IMR-90 (cell line): ENCODE data around the gene GGA2. TPM values are rescaled to one million over a fixed set of nuclear protein-coding genes. Genes with fewer than 3 reads are reported as not detected.

Source experiments
- ATAC-seq: fragments of 200-7000 bp; cut with Tn5 transposase; 2 replicates; pipeline ENCODE4 v1.9.1; 2020; ENCODE audit warnings: low read depth, mild to moderate bottlenecking, moderate library complexity
- BruUV-seq: library from RNA; stranded (reverse); fragments of 400-500 nt; replicated peaks from 2 replicates; lab custom pipeline; 2021; lab: Mats Ljungman, UMichigan
- CTCF ChIA-PET: fragments of 300-600 bp; formaldehyde crosslinking; extraction: SDS; loops from one replicate; lab custom pipeline; 2021; ENCODE audit warnings: antibody characterized with exemption; lab: Yijun Ruan, JAX
- POLR2A ChIA-PET: fragments of 300-600 bp; sonication (Branson Sonifier 250); formaldehyde crosslinking; loops from one replicate; lab custom pipeline; 2022; ENCODE audit warnings: antibody characterized with exemption; ENCODE audit not compliant: unreplicated experiment; lab: Charles Lee
- DNase-seq: peaks from one replicate; pipeline ENCODE4 v3.0.0; 2013
- H2AFZ ChIP-seq: replicated peaks from 2 replicates; pipeline ENCODE3; 2013; ENCODE audit warnings: low read length, mild to moderate bottlenecking; ENCODE audit not compliant: poor library complexity
- H2AK5ac ChIP-seq: 2 replicates; pipeline ENCODE4 v1.6.1; 2013; ENCODE audit warnings: low read depth, low read length, inconsistent platforms
- H2AK9ac ChIP-seq: replicated peaks from 2 replicates; pipeline ENCODE3; 2013; ENCODE audit warnings: mild to moderate bottlenecking, low read depth, low read length, moderate library complexity; ENCODE audit not compliant: poor library complexity
- H2BK120ac ChIP-seq: 2 replicates; pipeline ENCODE4 v1.6.1; 2013; ENCODE audit warnings: low read depth, low read length, inconsistent platforms
- H2BK15ac ChIP-seq: 3 replicates; pipeline ENCODE4 v1.6.1; 2013; ENCODE audit warnings: low read depth, low read length, inconsistent platforms
- H2BK20ac ChIP-seq: 2 replicates; pipeline ENCODE4 v1.6.1; 2013; ENCODE audit warnings: low read depth, mild to moderate bottlenecking, inconsistent platforms, low read length, moderate library complexity
- H2BK5ac ChIP-seq: 2 replicates; pipeline ENCODE4 v1.6.1; 2013; ENCODE audit warnings: mild to moderate bottlenecking, low read depth, low read length, inconsistent platforms; ENCODE audit not compliant: poor library complexity, severe bottlenecking
- H3K14ac ChIP-seq: replicated peaks from 2 replicates; pipeline ENCODE4 v1.6.1; 2013; ENCODE audit warnings: low read depth, low read length, inconsistent platforms
- H3K18ac ChIP-seq: 2 replicates; pipeline ENCODE4 v1.6.1; 2013; ENCODE audit warnings: low read depth, low read length, control low read depth
- H3K23ac ChIP-seq: 2 replicates; pipeline ENCODE4 v1.6.1; 2013; ENCODE audit warnings: low read depth, low read length, inconsistent platforms
- H3K27ac ChIP-seq: 2 replicates; pipeline ENCODE4 v1.5.1; 2013; ENCODE audit warnings: mild to moderate bottlenecking, control low read depth, low read length; ENCODE audit not compliant: insufficient read depth
- H3K27me3 ChIP-seq: 2 replicates; pipeline ENCODE4 v1.6.1; 2013; ENCODE audit warnings: low read length; ENCODE audit not compliant: control insufficient read depth, insufficient read depth
- H3K36me3 ChIP-seq: 2 replicates; pipeline ENCODE4 v1.6.1; 2013; ENCODE audit warnings: low read length, mixed read lengths; ENCODE audit not compliant: control insufficient read depth, insufficient read depth
- H3K4ac ChIP-seq: 2 replicates; pipeline ENCODE4 v1.6.1; 2013; ENCODE audit warnings: low read depth, low read length, inconsistent platforms
- H3K4me1 ChIP-seq: 2 replicates; pipeline ENCODE4 v1.6.1; 2013; ENCODE audit warnings: low read length, mixed read lengths; ENCODE audit not compliant: control insufficient read depth, insufficient read depth
- H3K4me2 ChIP-seq: 2 replicates; pipeline ENCODE4 v1.6.1; 2013; ENCODE audit warnings: low read depth, mild to moderate bottlenecking, control low read depth, low read length, moderate library complexity
- H3K4me3 ChIP-seq: 2 replicates; pipeline ENCODE4 v1.5.1; 2013; ENCODE audit warnings: low read depth, mild to moderate bottlenecking, control low read depth, low read length, moderate library complexity; ENCODE audit not compliant: insufficient read depth
- H3K56ac ChIP-seq: 2 replicates; pipeline ENCODE4 v1.6.1; 2013; ENCODE audit warnings: low read length, inconsistent platforms; ENCODE audit not compliant: insufficient read depth; ENCODE audit errors: extremely low read depth
- H3K79me1 ChIP-seq, 2 experiments: 2 replicates each; pipeline ENCODE4 v1.6.1; 2013; ENCODE audit warnings: low read length in 2 of 2, inconsistent platforms in 1 of 2, low read depth in 1 of 2
- H3K9ac ChIP-seq: 2 replicates; pipeline ENCODE4 v1.6.1; 2013; ENCODE audit warnings: low read depth, low read length, control low read depth
- H3K9me1 ChIP-seq: 2 replicates; pipeline ENCODE4 v1.6.1; 2013; ENCODE audit warnings: low read length, inconsistent platforms; ENCODE audit not compliant: insufficient read depth
- H3K9me3 ChIP-seq: 2 replicates; pipeline ENCODE4 v1.6.1; 2013; ENCODE audit warnings: low read length; ENCODE audit not compliant: control insufficient read depth, insufficient read depth
- H4K20me1 ChIP-seq: 2 replicates; pipeline ENCODE4 v1.6.1; 2013; ENCODE audit warnings: low read length, inconsistent platforms; ENCODE audit not compliant: insufficient read depth
- H4K5ac ChIP-seq: 2 replicates; pipeline ENCODE4 v1.6.1; 2013; ENCODE audit warnings: mild to moderate bottlenecking, low read depth, low read length, control low read depth
- H4K8ac ChIP-seq, 2 experiments: 2 replicates each; pipeline ENCODE4 v1.6.1; 2013; ENCODE audit warnings: low read depth in 2 of 2, low read length in 2 of 2, control low read depth in 1 of 2, inconsistent platforms in 1 of 2
- H4K91ac ChIP-seq: 2 replicates; pipeline ENCODE4 v1.6.1; 2013; ENCODE audit warnings: low read depth, low read length, inconsistent platforms; ENCODE audit not compliant: insufficient read depth
- BHLHE40 ChIP-seq: fragments of 150-350 bp; IDR thresholded peaks from 2 replicates; pipeline ENCODE4 v1.6.1; 2016; ENCODE audit warnings: mild to moderate bottlenecking, low read depth, low read length
- CEBPB ChIP-seq: IDR thresholded peaks from 2 replicates; pipeline ENCODE4 v1.6.1; 2012; ENCODE audit warnings: low read depth, low read length, improper control_type of control experiment
- CHD1 ChIP-seq: IDR thresholded peaks from 2 replicates; pipeline ENCODE4 v1.6.1; 2012; ENCODE audit warnings: low read depth, low read length, improper control_type of control experiment
- CTCF ChIP-seq: conservative IDR thresholded peaks from 2 replicates; pipeline ENCODE4 v1.5.1; 2012; ENCODE audit warnings: mild to moderate bottlenecking, low read depth, low read length, improper control_type of control experiment
- ELK1 ChIP-seq: fragments of 150-350 bp; IDR thresholded peaks from 2 replicates; pipeline ENCODE4 v1.6.1; 2016; ENCODE audit warnings: low read depth, mild to moderate bottlenecking, low read length, moderate library complexity, borderline replicate concordance
- FOS ChIP-seq: fragments of 150-350 bp; IDR thresholded peaks from 2 replicates; pipeline ENCODE4 v1.6.1; 2016; ENCODE audit warnings: low read depth, low read length
- MAFK ChIP-seq: IDR thresholded peaks from 2 replicates; pipeline ENCODE4 v1.6.1; 2012; ENCODE audit warnings: low read depth, low read length, improper control_type of control experiment
- MAZ ChIP-seq: IDR thresholded peaks from 2 replicates; pipeline ENCODE4 v1.6.1; 2012; ENCODE audit warnings: low read depth, mild to moderate bottlenecking, low read length, improper control_type of control experiment, moderate library complexity, borderline replicate concordance
- MXI1 ChIP-seq: IDR thresholded peaks from 2 replicates; pipeline ENCODE4 v1.6.1; 2012; ENCODE audit warnings: low read depth, mild to moderate bottlenecking, low read length, moderate library complexity, borderline replicate concordance
- NFE2L2 ChIP-seq: fragments of 150-350 bp; IDR thresholded peaks from 2 replicates; pipeline ENCODE4 v1.6.1; 2016; ENCODE audit warnings: low read depth, mild to moderate bottlenecking, low read length
- POLR2A ChIP-seq: IDR thresholded peaks from 2 replicates; pipeline ENCODE4 v1.6.1; 2012; ENCODE audit warnings: mild to moderate bottlenecking, low read depth, low read length
- RAD21 ChIP-seq: IDR thresholded peaks from 2 replicates; pipeline ENCODE4 v1.6.1; 2012; ENCODE audit warnings: low read length, improper control_type of control experiment
- RCOR1 ChIP-seq: IDR thresholded peaks from 2 replicates; pipeline ENCODE4 v1.6.1; 2012; ENCODE audit warnings: mild to moderate bottlenecking, low read length, improper control_type of control experiment; ENCODE audit not compliant: insufficient replicate concordance
- RFX5 ChIP-seq: IDR thresholded peaks from 2 replicates; pipeline ENCODE4 v1.8.0; 2012; ENCODE audit warnings: low read depth, mild to moderate bottlenecking, low read length, moderate library complexity
- SMC3 ChIP-seq: fragments of 150-350 bp; IDR thresholded peaks from 2 replicates; pipeline ENCODE4 v1.6.1; 2016; ENCODE audit warnings: low read depth, mild to moderate bottlenecking, antibody characterized with exemption, low read length, moderate library complexity
- USF2 ChIP-seq: fragments of 150-350 bp; IDR thresholded peaks from 2 replicates; pipeline ENCODE4 v1.6.1; 2017; ENCODE audit warnings: mild to moderate bottlenecking, antibody characterized with exemption, low read length, low read depth
- WGBS, 2 experiments: methylation state at CpG; one replicate each; pipeline versions ENCODE4 v1.1.5 to v1.1.7; 2013; ENCODE audit warnings: missing lambda C conversion rate in 2 of 2; ENCODE audit not compliant: insufficient read length in 1 of 2; ENCODE audit errors: extremely low coverage in 2 of 2; 5-methylcytosine and 5-hydroxymethylcytosine counted together
- dilution Hi-C: fragments of 300-500 bp; cut with HindIII; formaldehyde crosslinking; loops from one replicate; pipeline ENCODE4 v1.14.3; 2018; ENCODE audit warnings: low sequenced_read_pairs; ENCODE audit not compliant: unreplicated experiment
- in situ Hi-C: fragments of 300-500 bp; cut with MboI; formaldehyde crosslinking; loops from 3 replicates; pipeline ENCODE4 v1.14.3; 2019; ENCODE audit warnings: low sequenced_read_pairs, inconsistent platforms, mixed read lengths
- intact Hi-C: fragments of 100-400 bp; cut with micrococcal nuclease; formaldehyde crosslinking; loops from 2 replicates; pipeline ENCODE4 v1.10.0; 2022
- polyA plus RNA-seq, 3 experiments: library from polyadenylated mRNA; depleted of rRNA; stranded (reverse); fragments of >200 nt; gene quantifications; 2 replicates each; pipeline ENCODE4 v1.2.3, GENCODE V29; 2012; ENCODE audit warnings: low replicate concordance in 1 of 3
- total RNA-seq: library from RNA; depleted of rRNA; stranded (reverse); fragments of >200 nt; gene quantifications from 2 replicates; pipeline ENCODE4 v1.2.3, GENCODE V29; 2012

Gene GGA2
- total and polyA plus RNA-seq, 2 of the 4 experiments (the other 2 are of a cell fraction) = 16.5 to 30.1 TPM

- Histone ChIP-seq H3K36me3 (peaks cover 2% of the 10 kb centered on the region; the same call in 1 of the 2 replicates), H3K23ac (no peak overlapping the region), H3K4me2 (no peak overlapping the region), H2AFZ (no peak overlapping the region), H3K27ac (no peak overlapping the region), H3K79me1 (peaks cover 40 to 86% of the 10 kb centered on the region in 2 experiments), H4K20me1 (peaks cover 79% of the 10 kb centered on the region), H3K9me3 (no peaks in the 10 kb centered on the region), H3K9me1 (peaks cover 21% of the 10 kb centered on the region), H2BK5ac (no peak overlapping the region), H4K91ac (no peak overlapping the region), H3K4me3 (no peak overlapping the region), H3K56ac (no peak overlapping the region), H2BK15ac (no peak overlapping the region), H3K18ac (no peak overlapping the region), H4K5ac (no peak overlapping the region), H3K27me3 (no peaks in the 10 kb centered on the region), H2BK20ac (no peak overlapping the region), H4K8ac (no peak overlapping the region), H3K4ac (no peak overlapping the region), H2AK5ac (no peak overlapping the region), H2BK120ac (no peak overlapping the region), H3K14ac (no peak overlapping the region), H2AK9ac (no peak overlapping the region), H3K9ac (no peak overlapping the region), H3K4me1 (peaks cover 15% of the 10 kb centered on the region)
- ATAC-seq (no peak), DNase-seq (no peak)
- BruUV-seq = no TSS peak
- TF ChIP-seq MXI1 (no peak), CTCF (no peak), SMC3 (no peak), BHLHE40 (no peak), MAZ (no peak), FOS (no peak), POLR2A (no peak), RAD21 (no peak), CEBPB (no peak), USF2 (no peak), MAFK (no peak), ELK1 (no peak), CHD1 (no peak), NFE2L2 (no peak), RFX5 (no peak), RCOR1 (no peak)
- ChIA-PET POLR2A (no interaction called here), CTCF (interaction anchor here (0.6 to 0.9 kb wide), 2 partner anchors 10 to 35 kb away, joined by 3 to 4 read pairs; no protein-coding TSS in a partner anchor)
- intact Hi-C loops = no loop called here
- in situ Hi-C loops = no loop called here
- 97% methylated on average over 5 of the region's 9 CpGs; no CpG with 5 or more reads in 1 of the 2 experiments for whole genome bisulfite sequencing, 2 experiments
- dilution Hi-C loops = no loop called here
These were observed 5.1 kb downstream of the GGA2 start for GRCh38 chr16:23505180-23505665.
